D721Med (cell line): ENCODE results near the gene CRACR2B.

ENCODE experiments used
- DNase-seq: peaks from one replicate; pipeline ENCODE4 v3.0.0; 2011; ENCODE audit warnings: low spot score; ENCODE audit not compliant: insufficient read length
- FAIRE-seq: peaks from 2 replicates; lab custom pipeline; 2011; peaks lifted over from hg19 to GRCh38; lab: Jason Lieb, UNC
- TF ChIP-seq, protein P1 (sequence below): IDR thresholded peaks from 2 replicates; pipeline ENCODE4 v1.5.1; 2012; ENCODE audit warnings: mild to moderate bottlenecking, control low read depth; ENCODE audit not compliant: insufficient read depth; ENCODE audit errors: missing control alignments

The CRACR2B gene

DNA sequence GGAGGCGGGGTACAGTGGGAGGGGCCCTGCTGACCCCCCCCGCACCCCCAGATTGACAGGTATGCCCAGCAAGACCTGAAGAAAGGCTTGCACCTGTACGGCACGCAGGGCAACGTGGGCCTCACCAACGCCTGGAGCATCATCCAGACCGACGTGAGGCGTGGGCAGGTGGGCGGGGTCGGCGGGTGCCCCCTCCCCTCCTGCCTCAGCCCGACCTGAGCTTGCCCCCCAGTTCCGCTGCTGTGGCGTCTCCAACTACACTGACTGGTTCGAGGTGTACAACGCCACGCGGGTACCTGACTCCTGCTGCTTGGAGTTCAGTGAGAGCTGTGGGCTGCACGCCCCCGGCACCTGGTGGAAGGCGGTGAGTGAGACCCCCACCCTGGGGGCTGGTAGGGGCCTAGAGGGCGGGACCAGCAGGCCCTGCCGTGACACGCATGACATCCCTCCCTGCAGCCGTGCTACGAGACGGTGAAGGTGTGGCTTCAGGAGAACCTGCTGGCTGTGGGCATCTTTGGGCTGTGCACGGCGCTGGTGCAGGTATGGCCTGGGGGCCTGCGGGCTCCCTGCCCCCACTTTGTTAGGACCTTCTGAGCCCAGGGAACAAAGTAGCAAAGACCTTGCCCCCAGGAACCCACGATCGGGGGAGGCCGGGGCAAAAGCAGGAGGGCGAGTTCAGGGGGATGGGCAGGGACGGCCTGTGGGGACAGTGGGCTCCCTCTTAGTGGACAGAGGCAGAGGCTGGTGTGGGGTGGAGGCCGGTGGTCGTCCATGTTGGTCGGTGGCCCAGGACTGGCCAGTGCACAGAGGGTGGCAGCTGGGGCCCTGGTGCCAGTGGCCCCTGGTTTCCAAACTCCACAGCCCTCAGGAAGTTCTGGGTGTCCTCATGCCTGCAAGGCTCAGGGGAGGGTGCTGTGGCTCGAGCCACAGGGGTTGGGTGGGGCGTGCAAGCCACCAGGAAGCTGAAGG lies 38.0 kb downstream of the CRACR2B start:
- TF ChIP-seq, protein P1, sequence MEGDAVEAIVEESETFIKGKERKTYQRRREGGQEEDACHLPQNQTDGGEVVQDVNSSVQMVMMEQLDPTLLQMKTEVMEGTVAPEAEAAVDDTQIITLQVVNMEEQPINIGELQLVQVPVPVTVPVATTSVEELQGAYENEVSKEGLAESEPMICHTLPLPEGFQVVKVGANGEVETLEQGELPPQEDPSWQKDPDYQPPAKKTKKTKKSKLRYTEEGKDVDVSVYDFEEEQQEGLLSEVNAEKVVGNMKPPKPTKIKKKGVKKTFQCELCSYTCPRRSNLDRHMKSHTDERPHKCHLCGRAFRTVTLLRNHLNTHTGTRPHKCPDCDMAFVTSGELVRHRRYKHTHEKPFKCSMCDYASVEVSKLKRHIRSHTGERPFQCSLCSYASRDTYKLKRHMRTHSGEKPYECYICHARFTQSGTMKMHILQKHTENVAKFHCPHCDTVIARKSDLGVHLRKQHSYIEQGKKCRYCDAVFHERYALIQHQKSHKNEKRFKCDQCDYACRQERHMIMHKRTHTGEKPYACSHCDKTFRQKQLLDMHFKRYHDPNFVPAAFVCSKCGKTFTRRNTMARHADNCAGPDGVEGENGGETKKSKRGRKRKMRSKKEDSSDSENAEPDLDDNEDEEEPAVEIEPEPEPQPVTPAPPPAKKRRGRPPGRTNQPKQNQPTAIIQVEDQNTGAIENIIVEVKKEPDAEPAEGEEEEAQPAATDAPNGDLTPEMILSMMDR: no peak
- FAIRE-seq (no peak), DNase-seq (no peak)

DNA sequence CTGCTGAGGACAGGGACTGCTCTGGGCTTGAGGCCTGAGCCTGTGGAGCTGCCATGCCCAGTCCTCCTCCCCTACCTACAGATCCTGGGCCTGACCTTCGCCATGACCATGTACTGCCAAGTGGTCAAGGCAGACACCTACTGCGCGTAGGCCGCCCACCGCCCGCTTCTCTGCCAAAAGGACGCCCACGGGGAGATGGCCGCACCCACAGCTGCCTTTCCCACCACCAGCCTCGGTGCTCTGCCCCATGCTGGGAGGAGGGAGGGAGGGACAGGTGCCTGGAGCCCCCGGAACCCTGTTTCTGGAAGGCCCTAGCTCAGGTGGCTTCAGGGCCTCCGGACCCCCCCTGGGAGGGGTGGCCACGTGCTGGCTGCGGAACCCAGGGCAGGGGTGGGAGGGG lies 38.8 kb downstream of the CRACR2B start:
- DNase-seq: no peak
- FAIRE-seq: no peak
- TF ChIP-seq, protein P1: no peak

DNA sequence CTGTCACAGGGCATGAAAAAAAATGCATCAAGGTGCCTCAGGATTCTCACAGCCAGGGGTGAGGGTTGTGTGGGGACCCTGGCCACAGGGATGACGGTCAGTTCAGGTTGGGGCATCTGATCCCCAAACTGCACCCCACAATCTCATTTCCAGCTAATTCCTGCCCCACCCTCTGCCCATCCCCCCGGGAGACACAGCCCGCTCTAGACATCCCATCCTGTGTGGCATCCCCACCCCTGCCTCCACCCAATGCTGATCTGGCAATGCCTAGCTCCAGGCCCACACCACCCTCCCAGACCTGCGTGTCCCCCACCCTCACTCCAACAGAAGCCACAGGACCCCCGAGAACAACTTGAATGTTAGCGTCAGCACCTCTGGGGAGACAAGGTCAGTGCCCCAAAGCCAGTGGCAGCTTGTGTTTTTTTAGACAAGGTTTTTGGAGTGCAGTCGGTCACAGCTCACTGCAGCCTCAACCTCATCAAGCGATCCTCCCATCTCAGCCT lies 40.2 kb downstream of the CRACR2B start:
- no peak for FAIRE-seq
- no peak for DNase-seq
- TF ChIP-seq, protein P1: no peak

DNA sequence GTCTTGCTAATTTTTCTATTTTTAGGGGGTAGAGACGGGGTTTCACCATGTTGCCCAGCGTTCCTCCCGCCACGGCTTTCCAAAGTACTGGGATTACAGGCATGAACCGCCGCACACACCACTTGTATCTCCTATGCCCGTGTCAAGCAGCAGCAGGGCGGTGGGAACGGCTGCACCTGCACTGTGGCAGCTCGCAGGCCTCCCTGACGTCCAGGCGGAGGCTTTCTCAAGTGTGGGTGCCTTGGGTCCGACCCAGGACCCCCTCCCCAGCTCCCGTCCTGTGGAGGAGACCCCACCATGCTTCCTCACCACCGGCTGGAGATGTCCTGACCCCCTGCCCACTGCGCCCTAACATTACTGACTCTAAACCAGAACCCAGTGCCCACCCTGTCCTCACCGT lies 40.7 kb downstream of the CRACR2B start:
- TF ChIP-seq, protein P1: no peak
- FAIRE-seq (no peak), DNase-seq (no peak)

DNA sequence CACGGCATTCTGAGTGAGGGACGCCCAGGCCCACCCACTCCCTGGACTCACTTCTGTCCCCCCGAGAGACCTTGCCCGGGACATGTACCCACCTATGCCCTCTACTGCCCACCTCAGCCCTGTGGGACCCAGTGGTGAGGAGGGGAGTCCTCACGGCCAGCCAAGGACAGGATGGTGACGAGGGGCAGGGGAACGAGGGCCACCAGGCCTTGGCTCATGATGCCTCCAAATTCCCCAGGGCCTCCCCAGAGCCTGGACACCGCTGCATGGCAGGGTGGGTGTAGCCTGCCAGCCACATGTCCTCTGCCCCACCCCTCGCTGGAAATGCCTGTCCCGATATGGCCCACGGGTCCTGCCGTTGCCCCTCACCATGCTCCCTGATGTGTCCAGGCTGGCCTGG lies 41.1 kb downstream of the CRACR2B start:
- TF ChIP-seq, protein P1: no peak
- no peak for DNase-seq
- FAIRE-seq: no peak

DNA sequence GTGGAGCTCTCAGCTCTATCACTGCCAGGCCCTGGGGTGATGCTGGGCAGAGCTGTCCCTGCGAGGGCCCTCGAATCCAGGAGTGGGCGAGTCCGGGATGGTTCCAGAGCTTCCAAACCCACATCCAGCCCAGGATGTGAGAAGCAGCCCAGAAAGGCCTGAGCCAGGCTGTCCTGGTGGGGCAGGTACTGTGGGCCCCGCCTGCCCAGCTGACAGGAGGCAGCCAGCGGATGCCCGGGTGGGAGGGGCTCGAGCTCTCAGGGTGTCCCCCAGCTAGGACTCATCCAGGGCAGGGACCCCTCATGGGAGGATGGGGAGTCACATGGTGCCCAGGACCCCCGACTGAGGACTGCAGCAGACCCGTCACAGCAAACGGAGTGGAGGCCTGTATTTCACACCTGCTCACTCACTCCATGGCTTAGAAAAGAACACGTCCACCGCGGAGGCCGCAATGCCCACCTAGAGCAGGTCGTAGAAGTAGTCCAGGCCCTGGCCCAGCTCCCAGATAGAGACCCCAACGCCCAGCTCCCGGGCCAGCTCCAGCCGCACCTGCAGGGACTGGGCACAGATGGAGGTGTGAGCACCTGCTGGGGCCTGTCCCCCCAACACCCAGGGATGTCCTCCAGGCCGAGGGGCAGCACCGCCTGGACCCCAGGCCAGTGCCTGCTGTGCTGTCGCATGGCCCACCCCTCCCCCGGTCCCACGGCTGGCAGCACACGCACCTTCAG lies 41.8 kb downstream of the CRACR2B start:
- no peak for DNase-seq
- FAIRE-seq: no peak
- TF ChIP-seq, protein P1: no peak
